Measurements from ENCODE around the gene NFASC.

The NFASC gene

GRCh38 chr1:204891860-204892259, 21.2 kb downstream of the NFASC start:
- no peak for DNase-seq (ENCODE audit: low read depth in 2 of 2)
- no peak overlapping the region for H3K4me3 ChIP-seq (replicated peaks in 1 of 2; ENCODE audit: low read depth in 2 of 2, low read length in 2 of 2)
- TF ChIP-seq, protein P1, sequence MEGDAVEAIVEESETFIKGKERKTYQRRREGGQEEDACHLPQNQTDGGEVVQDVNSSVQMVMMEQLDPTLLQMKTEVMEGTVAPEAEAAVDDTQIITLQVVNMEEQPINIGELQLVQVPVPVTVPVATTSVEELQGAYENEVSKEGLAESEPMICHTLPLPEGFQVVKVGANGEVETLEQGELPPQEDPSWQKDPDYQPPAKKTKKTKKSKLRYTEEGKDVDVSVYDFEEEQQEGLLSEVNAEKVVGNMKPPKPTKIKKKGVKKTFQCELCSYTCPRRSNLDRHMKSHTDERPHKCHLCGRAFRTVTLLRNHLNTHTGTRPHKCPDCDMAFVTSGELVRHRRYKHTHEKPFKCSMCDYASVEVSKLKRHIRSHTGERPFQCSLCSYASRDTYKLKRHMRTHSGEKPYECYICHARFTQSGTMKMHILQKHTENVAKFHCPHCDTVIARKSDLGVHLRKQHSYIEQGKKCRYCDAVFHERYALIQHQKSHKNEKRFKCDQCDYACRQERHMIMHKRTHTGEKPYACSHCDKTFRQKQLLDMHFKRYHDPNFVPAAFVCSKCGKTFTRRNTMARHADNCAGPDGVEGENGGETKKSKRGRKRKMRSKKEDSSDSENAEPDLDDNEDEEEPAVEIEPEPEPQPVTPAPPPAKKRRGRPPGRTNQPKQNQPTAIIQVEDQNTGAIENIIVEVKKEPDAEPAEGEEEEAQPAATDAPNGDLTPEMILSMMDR (IDR thresholded peaks at IDR 0.05; ENCODE audit: low read depth, low read length), result no peak

DNA sequence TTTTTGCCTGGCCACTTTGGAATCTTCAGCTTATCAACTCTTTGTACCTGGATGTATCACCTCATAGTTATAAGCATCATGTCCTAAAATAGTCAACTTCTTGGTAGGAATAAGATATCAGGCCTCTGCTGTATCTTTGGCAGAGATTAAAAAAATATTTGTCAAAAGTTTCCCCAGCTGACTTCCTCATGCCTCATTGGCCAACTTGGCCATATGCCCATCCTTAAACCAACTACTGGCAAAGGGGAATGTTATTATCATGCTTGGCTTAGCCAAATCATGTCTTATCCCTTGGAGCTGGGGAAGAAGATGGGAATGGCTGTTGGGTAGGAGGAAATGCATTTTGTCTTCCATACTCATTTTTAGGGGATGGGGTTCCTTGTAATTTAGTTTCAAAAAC, 23.4 kb downstream of the NFASC start:
- H3K4me3 ChIP-seq (replicated peaks in 1 of 2; ENCODE audit: low read depth in 2 of 2, low read length in 2 of 2), result no peak overlapping the region
- TF ChIP-seq, protein P1 (IDR thresholded peaks at IDR 0.05; ENCODE audit: low read depth, low read length), result no peak
- DNase-seq (ENCODE audit: low read depth in 2 of 2), result peak in 1 of 2 donors; percentile 18

- no peak for DNase-seq (ENCODE audit: low read depth in 2 of 2)
Observed at GRCh38 chr1:204894606-204895005, 23.9 kb downstream of the NFASC start.

GRCh38 chr1:204896023-204896422, 25.4 kb downstream of the NFASC start:
- no peak for DNase-seq (ENCODE audit: low read depth in 2 of 2)
- TF ChIP-seq, protein P1 (IDR thresholded peaks at IDR 0.05; ENCODE audit: low read depth, low read length), result no peak
- no peak overlapping the region for H3K4me3 ChIP-seq (replicated peaks in 1 of 2; ENCODE audit: low read depth in 2 of 2, low read length in 2 of 2)

More at GRCh38 chr1:204894606-204895005, 23.9 kb downstream of the NFASC start:
- TF ChIP-seq, protein P1 (IDR thresholded peaks at IDR 0.05; ENCODE audit: low read depth, low read length), result no peak
- no peak overlapping the region for H3K4me3 ChIP-seq (replicated peaks in 1 of 2; ENCODE audit: low read depth in 2 of 2, low read length in 2 of 2)

- no peak for DNase-seq (ENCODE audit: low read depth in 2 of 2)
- TF ChIP-seq, protein P1 (IDR thresholded peaks at IDR 0.05; ENCODE audit: low read depth, low read length), result no peak
- H3K4me3 ChIP-seq (replicated peaks in 1 of 2; ENCODE audit: low read depth in 2 of 2, low read length in 2 of 2), result no peak overlapping the region
Observed at GRCh38 chr1:204896787-204897469, 26.3 kb downstream of the NFASC start.

- TF ChIP-seq, protein P1 (IDR thresholded peaks at IDR 0.05; ENCODE audit: low read depth, low read length), result no peak
- DNase-seq (ENCODE audit: low read depth in 2 of 2), result no peak
- H3K4me3 ChIP-seq (replicated peaks in 1 of 2; ENCODE audit: low read depth in 2 of 2, low read length in 2 of 2), result no peak overlapping the region
Observed at GRCh38 chr1:204900721-204901120, 30.1 kb downstream of the NFASC start.

DNA sequence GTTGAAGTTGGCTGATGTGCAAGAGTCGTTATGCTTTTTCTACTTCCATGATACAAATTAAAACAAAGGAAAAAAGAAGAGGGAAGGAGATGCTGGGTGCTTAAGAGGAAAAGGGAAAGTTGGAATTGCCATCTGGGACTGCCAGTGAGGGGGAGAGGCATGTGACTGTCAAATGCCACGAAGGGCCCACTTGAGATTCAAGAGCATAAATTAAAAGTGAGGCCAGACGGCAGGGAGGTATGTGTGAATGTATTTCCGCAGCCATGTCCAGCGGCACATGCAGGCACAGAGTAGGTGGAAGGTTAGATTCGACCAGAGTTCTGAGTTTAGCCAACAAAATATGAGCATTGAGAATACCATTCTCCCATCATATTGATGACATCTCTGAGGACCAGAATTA, 32.0 kb downstream of the NFASC start:
- TF ChIP-seq, protein P1 (IDR thresholded peaks at IDR 0.05; ENCODE audit: low read depth, low read length), result no peak
- no peak overlapping the region for H3K4me3 ChIP-seq (replicated peaks in 1 of 2; ENCODE audit: low read depth in 2 of 2, low read length in 2 of 2)
- DNase-seq (ENCODE audit: low read depth in 2 of 2), result no peak
